ENCODE results near the gene SNX20.

SNX20 gene

DNA sequence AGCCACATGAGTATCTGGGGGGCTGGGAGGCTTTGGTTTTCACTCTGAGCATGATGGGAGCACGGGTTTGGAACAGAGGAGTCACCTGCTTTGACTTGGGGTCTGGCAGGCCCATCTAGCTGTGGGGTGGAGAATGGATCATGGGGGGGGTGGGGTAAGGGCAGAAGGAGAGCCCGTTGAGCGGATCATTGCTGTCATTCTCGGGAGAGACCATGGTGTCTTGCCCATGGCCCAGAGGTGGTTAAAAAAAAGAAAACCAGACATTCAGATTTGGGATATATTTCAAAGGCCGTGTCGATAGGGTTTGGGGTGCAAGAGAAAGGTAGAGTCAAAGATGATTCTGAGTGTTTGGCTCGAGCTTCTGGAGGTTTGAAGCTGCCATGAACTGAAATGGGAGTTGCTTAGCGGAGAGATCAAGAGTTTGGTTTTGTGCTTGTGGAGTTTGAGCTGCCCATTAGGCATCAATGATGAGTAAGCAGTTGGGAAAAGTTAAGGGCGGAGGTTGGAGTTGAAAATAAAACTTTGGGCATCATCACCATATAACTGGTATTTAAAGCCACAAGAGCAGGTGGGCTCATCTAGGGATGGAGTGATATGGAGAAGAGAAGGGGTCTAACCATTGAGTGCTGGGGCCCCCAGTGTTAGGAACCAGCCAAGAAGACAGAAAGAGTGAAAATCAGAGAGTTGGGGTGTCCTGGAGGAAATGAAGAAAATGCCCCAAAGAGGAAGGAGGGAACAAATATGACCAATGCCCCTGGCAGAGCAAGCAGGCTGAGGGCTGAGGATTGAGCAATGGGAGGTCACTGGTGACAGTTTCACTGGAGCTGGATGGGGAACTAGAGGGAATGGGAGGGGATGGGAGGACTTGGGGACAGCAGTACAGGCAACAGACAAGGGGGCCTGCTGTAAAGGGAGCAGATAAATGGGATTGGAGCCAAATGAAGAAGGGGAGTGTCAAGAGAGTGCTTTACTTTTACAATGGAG, 14.2 kb upstream of the SNX20 start:
- no peaks in the 10 kb centered on the region for H4K20me1 ChIP-seq
- no peaks in the 10 kb centered on the region for H3K27me3 ChIP-seq
- H3K4me2 ChIP-seq: peak overlapping the region; percentile 92; the same call in 1 of the 2 replicates
- no peaks in the 10 kb centered on the region for H3K36me3 ChIP-seq
- H3K27ac ChIP-seq: 0 out of 2 replicates have a peak overlapping the region, but pooled peaks have one; percentile 1
- H3K4me1 ChIP-seq: peaks cover 54% of the 10 kb centered on the region
- no peak for TF ChIP-seq Cebpa-rat (IDR thresholded peaks at IDR 0.05)
- no peaks in the 10 kb centered on the region for H3K9me3 ChIP-seq
- no peak overlapping the region for H3K9ac ChIP-seq
- no peak overlapping the region for H3K4me3 ChIP-seq

DNA sequence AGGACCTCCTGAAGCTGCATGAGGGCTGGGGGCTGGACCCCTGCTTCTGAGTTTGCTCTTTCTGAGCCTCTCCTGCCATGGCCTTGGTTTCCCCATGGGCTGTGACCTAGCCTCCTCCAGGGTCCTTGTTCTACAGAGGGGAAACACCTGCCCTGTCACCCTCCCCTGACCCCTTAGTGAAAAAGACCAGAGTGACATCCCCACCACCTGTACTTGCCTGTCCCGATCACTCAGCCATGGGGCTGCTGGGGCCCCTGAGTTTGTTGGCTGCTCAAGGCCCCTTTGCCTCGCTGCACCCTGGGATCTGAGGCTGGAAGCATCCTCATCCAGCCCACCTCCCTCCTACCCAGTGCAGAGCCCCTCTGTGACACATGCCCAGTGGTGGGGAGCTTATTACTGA, 13.1 kb upstream of the SNX20 start:
- H3K27ac ChIP-seq: no peak overlapping the region
- H3K36me3 ChIP-seq: no peaks in the 10 kb centered on the region
- H3K9ac ChIP-seq: no peak overlapping the region
- H4K20me1 ChIP-seq: no peaks in the 10 kb centered on the region
- H3K9me3 ChIP-seq: no peaks in the 10 kb centered on the region
- TF ChIP-seq Cebpa-rat (IDR thresholded peaks at IDR 0.05): no peak
- peak overlapping the region; percentile 66 for H3K4me3 ChIP-seq
- peak overlapping the region; percentile 91 for H3K4me2 ChIP-seq
- peaks cover 54% of the 10 kb centered on the region for H3K4me1 ChIP-seq
- no peaks in the 10 kb centered on the region for H3K27me3 ChIP-seq

DNA sequence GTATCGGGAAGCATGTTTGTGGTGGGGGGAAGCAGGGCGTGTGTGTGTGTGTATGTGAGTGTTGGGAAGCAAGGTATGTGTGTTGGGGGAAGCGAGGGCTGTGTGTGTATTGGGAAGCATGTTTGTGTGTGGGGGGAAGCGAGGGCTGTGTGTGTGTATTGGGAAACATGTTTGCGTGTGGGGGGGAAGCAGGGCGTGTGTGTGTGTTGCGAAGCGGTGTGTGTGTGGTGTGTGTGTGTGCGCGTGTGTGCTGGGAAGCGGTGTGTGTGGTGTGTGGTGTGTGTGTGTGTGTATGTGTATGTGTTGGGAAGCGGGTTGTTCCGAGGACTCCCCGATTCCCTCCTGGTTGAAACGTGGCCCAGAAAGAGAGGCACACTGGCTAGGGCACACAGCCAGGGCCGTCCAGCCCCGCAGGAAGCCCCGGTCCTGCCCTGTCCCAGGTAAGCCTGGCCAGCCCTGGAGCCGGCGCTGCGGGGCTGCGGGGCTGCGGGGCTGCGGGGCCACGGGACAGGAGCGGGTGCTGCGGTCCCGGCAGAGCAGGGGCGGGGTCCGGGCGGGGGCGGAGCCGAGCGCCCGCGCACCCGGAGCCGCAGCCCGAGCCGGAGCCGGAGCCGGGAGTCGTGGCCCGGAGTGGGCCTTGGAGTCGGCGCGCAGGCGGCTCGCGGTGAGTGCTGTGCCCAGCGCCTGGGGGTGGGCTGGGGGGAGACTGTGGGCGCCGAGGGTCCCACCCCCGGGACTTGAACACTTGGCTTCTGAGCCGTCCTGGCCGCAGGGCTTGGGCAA, 12.1 kb upstream of the SNX20 start, which contains the start of gene NOD2:
TSS of gene NOD2 (plus strand) at position 608 of the 783 bp plus-strand sequence. CDS start 5,890 bp downstream, outside the sequence.
- H3K27ac ChIP-seq: peak within 1 kb of the TSS; percentile 45; the same call in 1 of the 2 replicates
- peak within 1 kb of the TSS; percentile 67; the same call in 1 of the 2 replicates for H3K9ac ChIP-seq
- H3K27me3 ChIP-seq: no peaks in the 10 kb centered on the region
- peak within 1 kb of the TSS; percentile 66 for H3K4me3 ChIP-seq
- no peak for TF ChIP-seq Cebpa-rat (IDR thresholded peaks at IDR 0.05)
- H3K36me3 ChIP-seq: no peaks in the 10 kb centered on the region
- H3K4me1 ChIP-seq: peaks cover 48% of the 10 kb centered on the region
- no peaks in the 10 kb centered on the region for H3K9me3 ChIP-seq
- H4K20me1 ChIP-seq: no peaks in the 10 kb centered on the region
- peak within 1 kb of the TSS; percentile 91 for H3K4me2 ChIP-seq

DNA sequence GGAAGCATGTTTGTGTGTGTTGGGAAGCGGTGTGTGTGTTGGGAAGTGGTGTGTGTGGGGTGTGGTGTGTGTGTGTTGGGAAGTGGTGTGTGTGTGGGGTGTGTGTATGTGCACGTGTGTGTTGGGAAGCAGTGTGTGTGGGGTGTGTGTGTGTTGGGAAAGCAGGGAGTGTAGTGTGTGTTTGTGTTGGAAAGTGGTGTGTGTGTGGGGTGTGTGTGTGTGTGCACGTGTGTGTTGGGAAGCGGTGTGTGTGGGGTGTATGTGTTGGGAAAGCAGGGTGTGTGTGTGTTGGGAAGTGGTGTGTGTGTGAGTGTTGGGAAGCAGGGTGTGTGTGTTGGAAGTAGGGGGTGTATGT, 11.5 kb upstream of the SNX20 start:
- no peak for TF ChIP-seq Cebpa-rat (IDR thresholded peaks at IDR 0.05)
- no peak overlapping the region for H3K4me3 ChIP-seq
- no peaks in the 10 kb centered on the region for H3K36me3 ChIP-seq
- no peak overlapping the region for H3K9ac ChIP-seq
- no peaks in the 10 kb centered on the region for H4K20me1 ChIP-seq
- H3K9me3 ChIP-seq: no peaks in the 10 kb centered on the region
- no peak overlapping the region for H3K4me2 ChIP-seq
- peaks cover 43% of the 10 kb centered on the region for H3K4me1 ChIP-seq
- no peak overlapping the region for H3K27ac ChIP-seq
- no peaks in the 10 kb centered on the region for H3K27me3 ChIP-seq

DNA sequence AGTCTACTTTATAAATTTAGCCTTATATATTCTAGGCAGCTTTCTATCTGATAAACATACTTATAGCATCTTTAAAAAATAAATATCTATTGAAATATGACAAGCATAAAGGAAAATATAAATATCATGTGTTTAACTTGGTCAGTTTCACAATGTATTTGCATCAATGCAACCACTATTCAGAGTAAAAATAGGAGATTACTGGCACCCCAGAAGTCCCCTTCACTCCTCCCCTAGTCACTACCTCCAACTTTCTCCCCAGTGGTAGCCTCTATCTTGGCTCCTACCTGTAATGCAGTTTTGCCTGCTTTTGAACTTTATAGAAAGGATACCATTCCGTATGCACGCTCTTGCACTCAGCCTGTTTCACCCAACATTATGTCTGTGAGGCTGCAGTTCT, 9.1 kb upstream of the SNX20 start:
- H3K9me3 ChIP-seq: no peaks in the 10 kb centered on the region
- no peak for TF ChIP-seq Cebpa-rat (IDR thresholded peaks at IDR 0.05)
- H3K4me3 ChIP-seq: no peak overlapping the region

DNA sequence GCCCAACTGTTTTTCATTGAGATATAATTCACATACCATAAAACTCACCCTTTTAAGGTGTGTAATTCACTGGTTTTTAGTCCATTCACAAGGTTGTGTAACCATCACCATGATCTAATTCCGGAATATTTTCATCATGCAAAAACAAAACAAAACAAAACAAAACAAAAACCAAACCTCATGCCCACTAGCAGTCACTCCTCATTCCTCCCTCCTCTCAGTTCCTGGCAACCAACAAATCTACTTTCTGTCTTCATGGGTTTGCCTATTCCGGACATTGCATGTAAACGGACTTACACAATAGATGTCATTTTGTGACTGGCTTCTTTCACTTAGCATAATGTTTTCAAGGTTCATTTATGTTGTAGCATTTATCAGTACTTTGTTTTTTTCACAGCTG, 7.8 kb upstream of the SNX20 start:
- Histone ChIP-seq H3K27ac (no peak overlapping the region), H3K9ac (no peak overlapping the region), H3K4me1 (peaks cover 32% of the 10 kb centered on the region), H3K36me3 (no peaks in the 10 kb centered on the region), H3K9me3 (no peaks in the 10 kb centered on the region), H3K4me3 (no peak overlapping the region), H4K20me1 (no peaks in the 10 kb centered on the region), H3K4me2 (no peak overlapping the region), H3K27me3 (no peaks in the 10 kb centered on the region)
- no peak for TF ChIP-seq Cebpa-rat (IDR thresholded peaks at IDR 0.05)

More for the DNA sequence above, 9.1 kb upstream of the SNX20 start:
- no peak overlapping the region for H3K27ac ChIP-seq
- no peaks in the 10 kb centered on the region for H4K20me1 ChIP-seq
- peaks cover 29% of the 10 kb centered on the region for H3K4me1 ChIP-seq
- no peak overlapping the region for H3K9ac ChIP-seq
- H3K36me3 ChIP-seq: no peaks in the 10 kb centered on the region
- no peaks in the 10 kb centered on the region for H3K27me3 ChIP-seq
- H3K4me2 ChIP-seq: no peak overlapping the region

DNA sequence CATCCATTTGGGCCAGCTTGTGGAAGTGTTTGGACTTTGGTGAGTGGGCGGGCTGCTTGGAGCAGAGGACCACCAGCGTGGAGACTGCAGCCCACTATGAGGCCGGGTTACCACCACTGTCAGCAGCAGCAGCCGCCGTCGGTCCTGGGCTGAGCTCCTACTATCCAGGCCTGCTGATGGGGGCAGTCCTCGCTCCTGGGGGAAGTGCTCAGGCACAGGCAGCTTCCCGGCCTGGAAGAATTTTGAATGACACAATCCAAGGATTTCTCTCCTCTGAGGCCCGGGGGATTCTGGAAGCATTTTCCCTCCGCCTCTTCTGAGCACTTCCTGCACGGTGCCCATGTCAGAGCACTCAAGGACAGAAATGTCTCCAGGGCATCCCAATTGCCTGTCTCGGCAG, 7.0 kb upstream of the SNX20 start:
- H3K27ac ChIP-seq: no peak overlapping the region
- TF ChIP-seq Cebpa-rat (IDR thresholded peaks at IDR 0.05): no peak
- no peaks in the 10 kb centered on the region for H3K36me3 ChIP-seq

DNA sequence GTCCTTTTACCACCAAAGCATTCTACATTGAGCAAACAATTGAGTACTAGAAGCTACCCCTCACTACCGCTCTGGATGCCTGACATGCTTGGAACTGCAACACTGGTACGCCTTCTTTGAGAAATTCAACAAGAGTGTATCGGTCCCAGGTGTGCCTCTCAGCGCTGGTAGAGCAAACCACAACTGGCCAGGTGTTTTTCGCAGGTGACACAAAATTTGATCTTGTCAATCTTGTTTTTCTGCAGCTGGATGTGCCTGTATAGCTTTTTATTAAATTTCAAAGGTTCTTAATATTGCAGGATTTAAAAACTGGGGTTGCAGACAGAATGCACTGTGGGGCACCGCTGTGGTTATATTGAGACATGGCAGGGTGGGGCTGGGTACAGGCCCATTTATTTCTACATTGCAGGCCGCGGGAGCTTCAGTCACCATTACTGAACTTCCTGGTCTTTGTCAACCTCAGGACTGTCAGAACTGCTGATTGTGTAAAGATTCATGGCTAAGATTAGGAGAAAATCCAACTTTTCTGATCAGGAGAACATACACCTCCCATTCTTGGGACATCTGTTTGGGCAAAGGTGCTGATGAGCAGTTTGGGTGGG, 4.5 kb upstream of the SNX20 start:
- H4K20me1 ChIP-seq: no peaks in the 10 kb centered on the region
- no peak for TF ChIP-seq Cebpa-rat (IDR thresholded peaks at IDR 0.05)
- H3K4me1 ChIP-seq: peaks cover 51% of the 10 kb centered on the region
- no peaks in the 10 kb centered on the region for H3K27me3 ChIP-seq
- H3K36me3 ChIP-seq: no peaks in the 10 kb centered on the region
- no peak overlapping the region for H3K9ac ChIP-seq
- no peak overlapping the region for H3K27ac ChIP-seq
- H3K9me3 ChIP-seq: no peaks in the 10 kb centered on the region
- H3K4me3 ChIP-seq: no peak overlapping the region
- H3K4me2 ChIP-seq: peak overlapping the region; percentile 89

More for the DNA sequence above, 7.0 kb upstream of the SNX20 start:
- no peaks in the 10 kb centered on the region for H4K20me1 ChIP-seq
- H3K9me3 ChIP-seq: no peaks in the 10 kb centered on the region
- no peak overlapping the region for H3K4me2 ChIP-seq
- no peaks in the 10 kb centered on the region for H3K27me3 ChIP-seq
- H3K9ac ChIP-seq: no peak overlapping the region
- H3K4me3 ChIP-seq: no peak overlapping the region
- H3K4me1 ChIP-seq: peaks cover 32% of the 10 kb centered on the region

DNA sequence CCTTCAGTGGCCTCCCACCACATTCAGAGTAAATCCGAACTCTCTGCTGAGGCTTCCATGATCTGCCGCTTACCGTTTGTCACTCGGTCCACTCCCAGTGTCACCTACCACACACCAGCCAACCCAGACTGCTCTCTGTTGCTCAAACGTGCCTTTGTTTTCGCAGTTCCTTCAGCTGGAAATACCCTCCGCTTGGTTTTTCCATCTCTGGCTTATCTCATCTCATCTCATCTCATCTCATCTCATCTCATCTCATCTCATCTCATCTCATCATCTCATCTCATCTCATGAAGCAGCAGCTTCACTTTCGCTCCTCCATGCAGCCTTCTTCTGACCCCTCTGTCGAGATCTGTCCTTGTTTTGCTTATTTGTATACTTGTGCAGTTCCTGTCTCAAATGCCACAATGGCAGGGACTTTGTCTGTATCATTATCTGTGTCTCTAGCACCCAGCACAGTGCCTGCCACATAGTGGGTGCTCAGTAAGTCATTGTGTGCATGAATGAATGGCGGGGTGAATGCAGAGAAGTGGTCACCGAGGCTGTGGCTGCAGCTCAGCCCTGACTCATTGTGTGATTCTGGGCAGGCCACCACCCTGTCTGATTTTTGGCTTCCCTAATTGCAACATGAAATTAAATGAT, 3.8 kb upstream of the SNX20 start:
- no peak overlapping the region for H3K9ac ChIP-seq
- H4K20me1 ChIP-seq: no peaks in the 10 kb centered on the region
- H3K27me3 ChIP-seq: no peaks in the 10 kb centered on the region
- H3K27ac ChIP-seq: peak overlapping the region; percentile 53
- no peaks in the 10 kb centered on the region for H3K9me3 ChIP-seq
- no peak overlapping the region for H3K4me3 ChIP-seq
- peaks cover 57% of the 10 kb centered on the region for H3K4me1 ChIP-seq
- H3K36me3 ChIP-seq: no peaks in the 10 kb centered on the region
- TF ChIP-seq Cebpa-rat (IDR thresholded peaks at IDR 0.05): no peak
- peak overlapping the region; percentile 89 for H3K4me2 ChIP-seq
